NCI-H2171 treated with DMSO at 0.1 percent for 48 hours (cell line): ENCODE measurements around the gene PRSS1.
"Not testable (repeated sequence)": the region's sequence is repeated elsewhere in the genome, so short reads cannot be mapped to it uniquely, and the experiment has no call there.

ENCODE experiments used
- DNase-seq: peaks from one replicate; lab custom pipeline; 2025; lab: John Stamatoyannopoulos, UW

PRSS1 gene

DNA sequence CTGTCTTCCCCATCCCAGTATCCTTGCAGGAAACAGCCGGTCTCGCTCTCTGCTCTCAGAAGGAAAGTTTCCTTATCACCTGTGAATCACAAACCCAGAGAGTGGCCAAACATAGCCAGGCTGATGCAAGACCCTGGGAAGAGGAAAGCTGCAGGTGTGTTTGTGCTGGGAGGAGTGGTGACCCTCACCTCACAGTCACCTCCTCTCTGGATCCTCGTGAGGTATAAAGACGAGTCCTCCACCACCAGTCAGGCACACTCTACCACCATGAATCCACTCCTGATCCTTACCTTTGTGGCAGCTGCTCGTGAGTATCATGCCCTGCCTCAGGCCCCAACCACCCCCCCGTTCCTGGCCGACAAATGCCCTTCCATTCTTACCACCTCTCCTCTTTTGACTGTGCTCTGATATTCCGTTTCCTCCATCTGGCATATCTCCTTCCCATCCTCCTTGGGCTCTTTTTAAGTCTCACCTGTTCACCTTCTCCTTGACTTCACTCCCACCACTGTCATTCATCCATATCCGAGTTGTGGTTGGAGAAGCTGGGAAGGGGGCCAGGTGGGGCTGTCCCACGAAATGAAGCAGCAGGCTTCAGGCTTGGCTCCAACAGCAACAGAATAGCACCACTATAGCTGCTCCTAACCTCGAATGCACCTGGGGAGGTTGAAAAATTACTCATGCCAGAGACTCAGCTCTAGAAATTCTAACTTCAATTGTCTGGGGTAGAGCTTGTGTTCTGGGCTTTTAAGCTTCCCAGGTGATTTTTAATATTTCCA lies at the start of gene PRSS1:
PRSS1 (plus strand) TSS at position 255 of the 776 bp plus-strand sequence; CDS start at position 268, 13 bp downstream.
- DNase-seq = no peak

DNA sequence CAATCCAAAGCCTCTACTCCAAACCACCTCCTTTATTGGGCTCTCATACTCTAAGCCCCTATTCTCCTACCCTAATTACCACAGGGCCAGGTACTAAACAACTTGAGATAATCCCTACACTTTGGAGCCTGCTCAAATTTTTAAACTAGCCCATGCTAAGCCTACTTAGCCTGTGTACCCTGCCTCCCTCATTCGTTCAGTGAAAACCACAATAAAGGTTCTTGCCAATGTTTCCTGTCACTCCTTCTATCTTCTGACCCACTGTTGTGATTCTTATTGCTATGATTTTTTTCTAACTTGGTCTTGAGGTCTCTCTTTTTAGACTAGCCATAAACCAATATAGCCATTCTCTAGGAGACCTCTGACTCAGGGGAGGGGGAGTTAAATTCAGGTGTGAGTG lies 48.3 kb upstream of the PRSS1 start:
- DNase-seq = not testable (repeated sequence)

DNA sequence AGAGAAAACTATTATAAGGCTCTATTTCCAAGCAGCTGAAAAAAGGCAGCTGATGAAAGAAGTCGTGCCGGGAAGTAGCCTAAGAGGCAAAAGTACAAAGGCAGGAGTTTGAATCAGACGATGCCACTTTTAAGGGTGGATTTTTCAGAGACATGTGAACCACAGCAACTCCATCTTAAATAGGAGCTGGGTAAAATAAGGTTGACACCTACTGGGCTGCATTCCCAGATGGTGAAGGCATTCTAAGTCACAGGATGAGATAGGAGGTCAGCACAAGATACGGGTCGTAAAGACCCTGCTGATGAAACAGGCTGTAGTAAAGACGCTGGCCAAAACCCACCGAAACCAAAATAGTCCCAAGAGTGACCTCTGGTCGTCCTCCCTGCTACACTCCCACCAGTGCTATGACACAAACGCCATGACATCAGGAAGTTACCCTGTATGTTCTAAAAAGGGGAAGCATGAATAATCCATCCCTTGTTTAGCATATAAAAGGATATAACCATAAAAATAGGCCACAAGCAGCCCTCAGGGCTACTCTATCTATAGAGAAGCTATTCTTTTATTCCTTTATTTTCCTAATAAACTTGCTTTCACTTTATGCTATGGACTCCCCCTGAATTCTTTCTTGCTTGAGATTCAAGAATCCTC lies 45.5 kb upstream of the PRSS1 start:
- DNase-seq = no peak

DNA sequence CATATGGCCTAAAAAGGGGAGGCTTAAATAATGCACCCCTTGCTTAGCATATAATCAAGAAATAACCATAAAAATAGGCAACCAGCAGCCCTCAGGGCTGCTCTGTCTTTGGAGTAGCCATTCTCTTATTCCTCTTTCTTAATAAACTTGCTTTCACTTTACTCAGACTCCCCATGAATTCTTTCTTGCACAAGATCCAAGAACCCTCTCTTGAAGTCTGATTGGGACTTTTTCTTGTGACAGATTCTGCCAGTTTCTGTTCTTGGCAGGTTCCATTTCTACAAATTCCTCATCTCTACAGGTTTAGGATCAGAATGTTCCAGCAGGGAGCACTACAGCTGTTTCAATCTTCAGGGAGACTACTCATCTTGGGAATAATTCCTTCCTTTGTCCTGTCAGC lies 40.5 kb upstream of the PRSS1 start:
- DNase-seq = not testable (repeated sequence)

DNA sequence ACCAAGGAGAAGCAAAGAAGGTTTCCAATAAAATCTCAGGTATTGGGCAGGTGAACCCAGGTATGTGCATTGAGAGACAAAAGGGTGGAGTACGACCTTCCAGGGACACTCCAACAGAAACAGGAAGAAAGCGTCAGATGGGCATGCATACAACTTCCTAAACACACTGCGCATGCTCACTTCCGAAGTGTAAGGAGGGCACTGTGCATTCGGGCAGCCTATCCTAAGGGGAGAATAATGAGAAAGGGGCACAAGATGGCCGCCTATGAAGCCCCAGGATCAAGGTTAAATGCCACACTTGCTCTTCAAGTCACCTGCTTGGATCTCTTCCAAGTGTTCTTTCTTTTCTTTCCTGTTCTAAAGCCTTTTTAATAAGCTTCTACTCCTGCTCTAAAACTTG lies 39.4 kb upstream of the PRSS1 start:
- DNase-seq = peak; percentile 52

DNA sequence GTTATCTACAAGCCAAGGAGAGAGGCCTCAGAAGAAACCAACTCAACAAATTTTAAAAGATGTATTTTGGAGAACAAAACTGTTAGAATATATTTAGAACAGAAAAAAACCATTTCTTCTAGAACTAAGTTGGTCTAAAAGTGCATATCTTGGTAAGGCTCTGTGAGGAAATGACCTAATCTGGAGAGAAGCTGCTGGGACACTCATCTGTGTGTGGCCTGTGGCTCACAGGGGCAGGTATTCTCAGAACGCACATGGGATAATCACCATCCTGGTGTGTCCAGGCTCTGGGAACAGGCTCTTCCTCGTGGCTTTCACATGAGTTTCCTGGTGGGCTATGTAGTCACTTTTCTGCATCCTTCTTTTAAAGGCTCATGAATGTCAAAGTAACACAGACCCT lies 38.1 kb upstream of the PRSS1 start:
- no peak for DNase-seq

DNA sequence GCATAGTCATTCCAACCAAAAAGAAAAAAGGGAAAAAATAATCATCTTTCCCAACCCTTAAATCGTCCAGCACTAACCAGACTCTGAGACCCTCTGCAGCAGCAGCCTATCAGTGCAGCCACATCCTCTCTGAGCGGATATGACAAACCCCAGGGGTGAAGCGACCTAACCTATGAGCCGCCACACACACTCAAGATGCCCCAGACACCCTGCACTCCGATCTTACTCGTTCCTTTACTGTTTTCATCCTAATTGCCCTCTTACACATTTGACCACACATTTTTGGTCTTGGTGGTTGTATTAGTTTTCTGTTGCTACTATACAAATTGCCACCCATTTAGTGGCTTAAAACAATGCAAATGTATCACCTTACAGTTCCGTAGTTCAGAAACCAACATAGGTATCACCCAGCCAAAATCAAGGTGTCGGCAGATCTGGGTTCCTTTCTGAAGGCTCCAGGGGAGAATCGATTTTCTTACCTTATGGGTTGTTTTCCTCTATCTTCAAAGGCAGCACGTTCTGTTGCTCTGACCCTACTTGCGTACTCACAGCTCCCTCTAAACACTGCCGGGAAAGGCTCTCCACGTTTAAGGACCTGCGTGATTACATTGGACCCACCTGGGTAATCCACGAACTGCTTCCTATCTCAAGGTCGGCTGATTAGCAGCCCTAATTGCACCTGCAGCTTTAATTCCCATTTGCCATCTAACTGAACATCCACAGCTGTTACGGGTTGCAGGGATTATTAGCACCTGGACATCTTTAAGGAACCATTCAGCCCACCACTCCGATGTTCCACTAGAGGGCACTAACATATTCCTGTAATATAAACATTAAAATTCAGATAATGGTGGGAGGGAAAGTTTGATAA lies 37.3 kb upstream of the PRSS1 start:
- peak; percentile 37 for DNase-seq

DNA sequence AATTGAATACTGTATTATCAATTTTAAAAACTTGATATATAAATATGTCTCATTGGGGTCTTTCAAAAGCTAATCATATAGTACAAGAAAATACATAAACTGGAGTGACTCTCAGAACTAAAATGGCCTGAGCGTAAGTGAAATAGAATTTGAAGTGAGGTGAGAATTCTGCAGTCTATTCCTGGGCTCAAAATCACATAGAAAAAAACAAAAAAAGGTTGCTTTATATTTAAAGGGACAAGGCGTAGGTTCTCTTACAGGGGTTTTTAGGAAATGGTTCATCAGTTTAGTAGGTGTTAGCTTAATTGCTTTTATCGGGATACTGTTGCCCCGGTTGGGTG lies 36.7 kb upstream of the PRSS1 start:
- no peak for DNase-seq

DNA sequence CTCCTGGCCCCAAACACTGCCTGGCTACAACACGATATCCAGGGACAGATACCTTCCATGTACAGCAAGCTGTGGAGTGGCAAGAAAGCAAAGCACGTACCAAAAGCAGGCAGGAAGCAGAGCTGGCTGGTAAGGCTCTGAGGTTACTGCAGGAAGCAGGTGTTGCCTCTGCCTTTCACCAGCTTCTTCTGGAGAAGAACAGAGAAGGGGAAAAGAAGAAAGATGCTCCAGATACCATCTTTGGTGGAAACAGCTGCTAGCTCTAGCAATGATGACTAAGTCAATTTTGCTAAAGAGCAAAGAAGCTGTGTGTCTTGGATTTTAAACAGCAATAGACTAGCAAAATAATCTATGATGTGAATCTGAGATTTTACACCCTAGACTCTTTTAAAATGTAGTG lies 34.9 kb upstream of the PRSS1 start:
- DNase-seq = no peak

DNA sequence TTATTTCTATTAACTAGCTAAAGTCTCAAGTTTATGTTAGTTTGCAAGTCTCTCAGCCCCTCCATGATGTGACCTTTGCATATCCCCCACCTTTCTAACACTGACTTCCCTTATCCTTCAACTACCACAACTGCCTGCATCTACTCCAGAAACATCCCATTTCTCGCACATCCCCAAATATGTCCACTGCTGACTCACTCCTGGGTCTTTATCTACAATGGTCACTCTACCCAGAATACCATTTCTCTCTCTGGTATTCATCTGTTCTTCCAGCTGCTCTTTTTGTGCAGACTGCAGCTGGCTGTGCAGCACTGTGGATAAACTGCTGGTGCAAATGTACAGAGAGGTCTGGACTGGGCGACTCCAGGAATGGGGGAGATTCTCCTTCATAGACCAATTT lies 32.7 kb upstream of the PRSS1 start:
- DNase-seq = no peak

DNA sequence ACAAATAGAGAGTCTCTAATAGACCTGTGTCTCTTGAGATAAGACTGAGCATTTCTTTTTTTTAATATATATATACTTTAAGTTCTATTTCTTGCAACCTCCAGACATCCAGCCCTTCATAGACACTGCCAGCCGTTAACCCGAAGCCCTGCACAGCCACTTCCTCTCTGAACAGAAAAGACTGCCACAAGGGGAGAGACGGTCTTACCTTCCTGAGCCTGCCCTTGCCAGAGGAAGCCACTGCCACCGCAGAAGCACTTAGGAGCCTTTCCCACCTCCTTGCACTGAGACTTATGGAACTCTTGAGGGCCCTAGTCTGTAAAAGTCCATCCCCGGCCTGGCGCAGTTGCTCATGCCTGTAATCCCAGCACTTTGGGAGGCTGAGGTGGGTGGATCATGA lies 31.8 kb upstream of the PRSS1 start:
- DNase-seq = no peak

DNA sequence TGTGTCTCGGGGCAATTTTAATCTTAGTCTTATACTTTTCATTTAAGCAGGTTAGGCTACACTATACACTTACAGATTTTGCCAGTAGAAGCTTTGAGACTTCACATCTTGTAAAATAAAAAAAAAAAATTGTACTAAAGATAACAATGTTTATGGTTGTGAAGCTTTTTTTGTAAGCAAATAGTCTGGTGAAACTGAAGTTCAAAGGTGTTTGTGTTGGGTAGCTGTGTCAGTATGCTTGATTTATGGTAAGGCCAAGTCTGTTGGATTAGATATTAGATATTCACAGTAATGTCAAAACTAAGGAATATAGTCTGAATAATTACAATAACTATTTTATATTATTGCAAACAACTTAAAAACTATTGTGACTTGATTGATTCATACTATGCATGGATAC lies 31.0 kb upstream of the PRSS1 start:
- DNase-seq = no peak

DNA sequence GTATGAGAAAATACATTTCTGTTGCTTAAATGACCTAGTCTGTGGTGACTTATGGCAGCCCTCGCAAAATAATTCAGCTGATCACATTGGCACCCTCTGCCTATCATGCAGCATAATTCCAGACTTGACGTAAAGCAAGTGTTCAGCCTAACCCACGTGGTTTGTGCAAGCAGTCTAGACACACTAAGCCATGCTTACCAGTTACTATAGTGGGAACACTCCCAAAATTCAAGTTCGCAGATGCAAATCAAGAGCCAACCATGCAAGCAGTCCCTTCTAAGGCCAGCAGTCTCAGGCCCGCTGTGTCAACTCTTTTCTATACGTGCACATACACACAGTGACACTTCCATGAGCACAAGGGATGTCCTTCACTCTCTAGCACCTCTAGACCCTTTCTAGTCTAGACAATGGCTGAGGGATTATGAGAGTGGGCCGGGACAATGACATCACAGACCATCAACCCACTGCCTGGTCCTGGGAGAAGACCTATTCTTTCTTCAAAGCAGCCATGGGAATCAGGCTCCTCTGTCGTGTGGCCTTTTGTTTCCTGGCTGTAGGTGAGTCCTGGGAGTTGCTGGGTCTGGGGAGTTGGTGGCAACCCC lies 29.0 kb upstream of the PRSS1 start:
- DNase-seq = no peak

DNA sequence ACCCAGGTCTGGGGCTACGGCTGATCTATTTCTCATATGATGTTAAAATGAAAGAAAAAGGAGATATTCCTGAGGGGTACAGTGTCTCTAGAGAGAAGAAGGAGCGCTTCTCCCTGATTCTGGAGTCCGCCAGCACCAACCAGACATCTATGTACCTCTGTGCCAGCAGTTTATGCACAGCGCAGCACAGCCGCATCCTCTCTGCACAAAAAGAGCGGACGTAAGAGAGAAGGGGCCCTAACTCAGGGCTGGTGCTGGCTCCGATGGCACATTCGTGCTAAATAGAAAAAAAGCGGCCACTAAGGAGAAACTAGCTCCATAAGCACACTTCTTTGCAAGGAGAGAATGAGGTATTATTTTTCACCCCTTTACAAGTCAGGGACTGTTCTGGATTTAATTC lies 28.3 kb upstream of the PRSS1 start:
- DNase-seq = no peak

DNA sequence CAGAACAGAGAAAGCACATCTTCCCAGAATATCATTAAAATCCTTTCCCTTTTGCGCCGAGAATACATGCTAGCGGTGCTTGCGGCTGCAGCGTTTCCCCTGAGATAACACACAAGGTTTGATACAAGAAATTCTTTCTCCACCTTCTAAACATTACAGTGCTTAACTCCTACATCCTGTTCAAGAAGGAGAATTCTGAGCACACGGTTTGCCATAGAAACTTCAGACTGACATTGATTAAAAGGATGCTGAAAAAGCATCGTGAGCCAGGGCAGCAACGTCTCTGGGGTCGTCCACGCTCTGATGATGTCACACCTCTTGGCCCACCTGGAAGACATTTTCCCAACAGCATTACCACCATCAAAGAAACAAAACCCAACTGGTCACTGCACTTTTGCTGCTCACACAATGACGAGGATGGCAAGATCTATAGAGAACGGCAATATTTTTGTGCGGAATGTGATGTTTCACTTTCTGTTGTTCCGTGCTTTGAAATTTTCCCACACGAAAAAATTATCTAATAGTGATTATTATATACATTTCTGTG lies 27.0 kb upstream of the PRSS1 start:
- no peak for DNase-seq

DNA sequence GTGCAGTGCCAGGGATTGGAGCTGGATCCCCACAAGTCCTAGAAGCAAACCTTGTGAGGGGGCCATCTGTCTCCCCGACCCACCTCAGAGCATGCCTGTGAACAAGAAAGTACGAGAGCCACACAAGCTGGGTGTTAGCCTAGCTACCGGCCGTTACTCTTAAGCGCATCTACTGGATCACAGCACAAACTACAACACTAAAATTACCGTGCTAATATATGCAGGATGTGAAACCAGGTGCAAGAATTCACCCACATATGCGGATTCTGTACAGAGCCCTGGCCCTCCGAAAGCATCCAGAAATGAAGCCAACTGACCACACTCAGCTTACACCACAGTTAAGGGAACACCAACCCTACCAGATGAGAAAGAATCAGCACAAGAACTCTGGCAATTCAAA lies 16.0 kb upstream of the PRSS1 start:
- no peak for DNase-seq

DNA sequence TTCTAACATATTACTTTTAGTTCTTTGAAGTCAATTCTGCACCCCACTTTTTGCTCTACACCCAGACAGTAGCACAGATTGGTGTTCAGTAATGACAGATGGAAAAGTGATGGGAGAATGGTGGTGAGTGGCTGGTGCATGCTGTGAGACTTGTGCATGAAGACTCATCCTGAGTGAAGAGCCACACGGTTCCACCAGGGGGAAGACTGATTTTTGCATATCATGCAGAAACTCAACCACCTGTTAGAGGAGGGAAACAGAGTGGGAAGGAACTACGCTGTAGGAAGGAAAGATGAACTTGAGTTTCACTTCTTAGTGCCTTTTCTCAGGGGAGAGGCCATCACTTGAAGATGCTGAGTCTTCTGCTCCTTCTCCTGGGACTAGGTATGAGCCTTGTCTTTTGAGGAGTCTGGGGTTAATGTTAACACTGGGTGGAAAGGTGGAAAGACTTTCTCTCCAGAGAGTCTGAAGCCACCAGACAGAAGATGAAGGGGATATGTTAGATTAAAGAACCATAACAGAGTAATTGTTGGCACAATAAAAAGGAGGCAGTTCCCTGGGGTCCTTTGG lies 9.3 kb upstream of the PRSS1 start:
- no peak for DNase-seq

DNA sequence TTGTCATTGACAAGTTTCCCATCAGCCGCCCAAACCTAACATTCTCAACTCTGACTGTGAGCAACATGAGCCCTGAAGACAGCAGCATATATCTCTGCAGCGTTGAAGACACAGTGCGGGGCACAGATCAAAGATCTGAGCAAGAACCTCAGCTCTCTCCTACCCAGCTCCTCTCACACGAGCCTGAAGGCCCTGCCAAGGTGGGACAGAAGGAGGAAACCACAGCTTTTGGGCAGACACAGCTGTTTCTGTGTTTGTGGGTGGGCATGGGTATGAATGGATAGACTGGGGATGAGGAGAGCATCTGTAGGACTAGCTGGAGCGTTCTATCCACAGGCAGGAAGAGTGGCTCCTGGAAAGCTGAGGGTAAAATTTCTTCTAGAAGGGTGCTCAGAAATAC lies 8.5 kb upstream of the PRSS1 start:
- DNase-seq = no peak

DNA sequence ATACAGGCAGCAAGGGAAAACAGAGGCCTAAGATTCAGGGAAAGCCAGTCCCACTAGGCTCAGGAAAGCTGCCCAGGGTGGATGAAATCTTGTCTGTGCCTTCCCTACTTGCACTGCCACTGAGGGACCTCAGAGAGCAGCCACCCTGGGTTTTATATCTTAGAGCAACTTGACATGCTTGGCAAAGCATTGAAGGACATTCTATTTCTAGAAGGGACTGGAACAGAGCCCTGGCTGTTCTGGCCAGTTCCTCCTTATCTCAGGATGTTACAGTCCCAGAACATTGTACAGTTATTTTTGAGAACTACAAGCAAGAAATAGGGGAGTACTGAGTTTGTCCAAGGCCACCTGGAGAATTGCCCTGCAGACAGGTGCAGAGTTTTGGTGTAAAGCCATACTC lies 7.3 kb upstream of the PRSS1 start:
- not testable (repeated sequence) for DNase-seq

DNA sequence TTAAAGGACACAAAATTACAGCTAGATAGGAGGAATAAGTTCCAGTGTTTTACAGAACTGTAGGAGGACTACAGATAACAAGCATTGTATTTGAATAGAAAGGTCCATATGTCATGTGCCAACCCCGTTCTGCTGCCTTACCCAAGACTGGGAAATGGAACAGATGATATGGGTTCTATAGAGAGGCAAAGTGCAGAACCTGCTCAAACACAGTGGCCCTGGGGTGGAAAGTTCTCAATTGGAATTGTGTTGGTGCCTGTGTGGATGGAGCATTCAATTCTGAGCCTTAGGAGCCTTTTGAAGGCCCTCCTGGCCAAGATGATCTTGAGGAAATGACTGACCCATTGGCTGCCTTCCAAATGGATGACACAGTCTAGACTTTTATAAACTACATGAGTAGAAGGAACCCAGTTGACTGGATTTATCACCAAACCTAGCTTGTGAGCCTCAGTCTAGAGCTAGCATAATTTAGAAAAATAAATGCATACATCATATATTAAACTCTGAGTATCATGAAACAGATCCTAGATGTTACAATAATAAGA lies 4.1 kb upstream of the PRSS1 start:
- DNase-seq = no peak

DNA sequence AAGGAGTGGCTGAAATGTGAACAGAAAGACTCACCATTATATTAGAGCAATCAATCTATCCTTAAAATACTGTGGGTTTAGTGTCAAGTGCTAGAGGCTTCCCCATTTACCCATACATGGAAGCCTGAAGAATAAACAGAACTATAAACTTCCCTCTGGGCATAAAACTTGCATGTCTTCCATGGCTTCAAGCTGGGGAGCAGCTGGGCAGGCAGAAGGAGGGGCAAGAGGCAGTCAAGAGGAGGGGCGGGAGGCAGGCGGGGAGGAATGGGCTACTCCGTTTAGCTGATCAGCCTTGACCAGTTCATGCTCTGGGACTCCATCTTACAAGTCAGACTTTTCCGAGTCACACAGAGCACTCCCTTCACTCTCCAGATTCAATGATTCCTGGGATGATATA lies 3.5 kb upstream of the PRSS1 start:
- DNase-seq = no peak

DNA sequence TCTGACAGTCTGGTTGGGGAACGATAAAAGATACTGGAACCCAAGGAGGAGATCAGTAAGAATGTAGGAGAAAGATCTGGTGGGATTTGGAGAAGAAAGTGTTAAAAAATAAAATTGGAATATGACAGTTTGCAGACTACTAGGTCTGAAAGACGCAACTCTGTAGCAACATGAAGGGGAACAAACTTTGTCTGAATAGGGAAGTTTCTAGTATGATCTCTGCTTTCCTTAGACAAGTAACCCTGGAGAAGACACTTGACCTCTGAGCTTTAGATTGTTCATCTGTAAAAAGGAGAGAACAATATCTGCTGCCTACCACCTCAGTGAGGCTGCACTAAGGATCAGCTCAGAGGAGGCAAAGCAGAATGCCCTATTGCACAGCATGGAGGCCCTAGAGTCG lies 3.0 kb upstream of the PRSS1 start:
- DNase-seq = no peak
